Measurements from ENCODE around the gene OAF.

OAF gene

GRCh38 chr11:120198403-120198786 lies 12.4 kb upstream of the OAF start:
- CTCF ChIA-PET: interaction anchor here (0.8 kb wide), 1 partner anchor 67 kb away, joined by 3 read pairs; no protein-coding TSS in a partner anchor
- POLR2A ChIA-PET: interaction anchor here (1.4 kb wide), 1 partner anchor 12 kb away, joined by 5 read pairs; no protein-coding TSS in a partner anchor
- no peak for TF ChIP-seq HDGF (IDR thresholded peaks at IDR 0.05; ENCODE audit: borderline replicate concordance)
- TF ChIP-seq LEF1 (IDR thresholded peaks at IDR 0.05; ENCODE audit: borderline replicate concordance): no peak
- DNase-seq (ENCODE audit: extremely low spot score): no peak

GRCh38 chr11:120198787-120199469 lies 11.9 kb upstream of the OAF start:
- ChIA-PET CTCF (interaction anchor here (0.8 kb wide), 1 partner anchor 67 kb away, joined by 3 read pairs; no protein-coding TSS in a partner anchor), POLR2A (no interaction called here)

GRCh38 chr11:120199613-120200012 lies 11.2 kb upstream of the OAF start:
- TF ChIP-seq TARDBP (IDR thresholded peaks at IDR 0.05): no peak
- TF ChIP-seq FOXK2 (IDR thresholded peaks at IDR 0.05): no peak
- TF ChIP-seq L3MBTL2 (conservative IDR thresholded peaks at IDR 0.05): no peak
- TF ChIP-seq ELF4 (IDR thresholded peaks at IDR 0.05): no peak
- TF ChIP-seq HDGF (IDR thresholded peaks at IDR 0.05; ENCODE audit: borderline replicate concordance): no peak
- no peak for TF ChIP-seq SP1 (IDR thresholded peaks at IDR 0.05)
- TF ChIP-seq PKNOX1 (IDR thresholded peaks at IDR 0.05): no peak
- no peak for TF ChIP-seq FOXA1 (IDR thresholded peaks at IDR 0.05)
- no peak for TF ChIP-seq NFRKB (IDR thresholded peaks at IDR 0.05)
- TF ChIP-seq ZNF384 (IDR thresholded peaks at IDR 0.05): no peak
- no peak for TF ChIP-seq ARNT (IDR thresholded peaks at IDR 0.05)
- no peak for TF ChIP-seq BHLHE40 (IDR thresholded peaks at IDR 0.05; ENCODE audit: borderline replicate concordance)
- TF ChIP-seq LEF1 (IDR thresholded peaks at IDR 0.05; ENCODE audit: borderline replicate concordance): no peak
- ChIA-PET CTCF (no interaction called here), POLR2A (no interaction called here)
- DNase-seq (ENCODE audit: extremely low spot score): no peak

More at GRCh38 chr11:120198787-120199469, 11.9 kb upstream of the OAF start:
- TF ChIP-seq CTBP1 (IDR thresholded peaks at IDR 0.05; ENCODE audit: borderline replicate concordance): no peak
- DNase-seq (ENCODE audit: extremely low spot score): no peak

- no peak for DNase-seq (ENCODE audit: extremely low spot score)
- POLR2A ChIA-PET: no interaction called here
- CTCF ChIA-PET: no interaction called here
- TF ChIP-seq ARNT (IDR thresholded peaks at IDR 0.05) (no peak), HDGF (IDR thresholded peaks at IDR 0.05; ENCODE audit: borderline replicate concordance) (no peak), CTBP1 (IDR thresholded peaks at IDR 0.05; ENCODE audit: borderline replicate concordance) (no peak), FOXM1 (IDR thresholded peaks at IDR 0.05; ENCODE audit: borderline replicate concordance) (no peak), BHLHE40 (IDR thresholded peaks at IDR 0.05; ENCODE audit: borderline replicate concordance) (no peak), SUZ12 (IDR thresholded peaks at IDR 0.05) (no peak), SP1 (IDR thresholded peaks at IDR 0.05) (no peak), NFRKB (IDR thresholded peaks at IDR 0.05) (no peak), ELF4 (IDR thresholded peaks at IDR 0.05) (no peak), FOXK2 (IDR thresholded peaks at IDR 0.05) (no peak), LEF1 (IDR thresholded peaks at IDR 0.05; ENCODE audit: borderline replicate concordance) (no peak), TARDBP (IDR thresholded peaks at IDR 0.05) (no peak)
Observed at GRCh38 chr11:120200677-120201076, 10.2 kb upstream of the OAF start.

- TF ChIP-seq HDGF (IDR thresholded peaks at IDR 0.05; ENCODE audit: borderline replicate concordance) (no peak), L3MBTL2 (conservative IDR thresholded peaks at IDR 0.05) (no peak), SUZ12 (IDR thresholded peaks at IDR 0.05) (no peak), FOXM1 (IDR thresholded peaks at IDR 0.05; ENCODE audit: borderline replicate concordance) (no peak), ELF4 (IDR thresholded peaks at IDR 0.05) (no peak), SP1 (IDR thresholded peaks at IDR 0.05) (no peak), FOXA1 (IDR thresholded peaks at IDR 0.05) (no peak)
- ChIA-PET CTCF (no interaction called here), POLR2A (no interaction called here)
- no peak for DNase-seq (ENCODE audit: extremely low spot score)
Observed at GRCh38 chr11:120201653-120202052, 9.2 kb upstream of the OAF start.

GRCh38 chr11:120203626-120204025 lies 7.2 kb upstream of the OAF start:
- CTCF ChIA-PET: interaction anchor here (1.5 kb wide), 1 partner anchor 26 kb away, joined by 4 read pairs; no protein-coding TSS in a partner anchor
- TF ChIP-seq BHLHE40 (IDR thresholded peaks at IDR 0.05; ENCODE audit: borderline replicate concordance): no peak
- TF ChIP-seq ARNT (IDR thresholded peaks at IDR 0.05): no peak
- no peak for TF ChIP-seq HDGF (IDR thresholded peaks at IDR 0.05; ENCODE audit: borderline replicate concordance)
- no peak for TF ChIP-seq PKNOX1 (IDR thresholded peaks at IDR 0.05)
- no peak for TF ChIP-seq SP1 (IDR thresholded peaks at IDR 0.05)
- no peak for TF ChIP-seq NFRKB (IDR thresholded peaks at IDR 0.05)
- TF ChIP-seq FOXA1 (IDR thresholded peaks at IDR 0.05): no peak
- no peak for TF ChIP-seq L3MBTL2 (conservative IDR thresholded peaks at IDR 0.05)
- TF ChIP-seq ELF4 (IDR thresholded peaks at IDR 0.05): no peak
- no peak for TF ChIP-seq FOXK2 (IDR thresholded peaks at IDR 0.05)
- TF ChIP-seq FOXM1 (IDR thresholded peaks at IDR 0.05; ENCODE audit: borderline replicate concordance): no peak
- TF ChIP-seq TARDBP (IDR thresholded peaks at IDR 0.05): no peak
- TF ChIP-seq LEF1 (IDR thresholded peaks at IDR 0.05; ENCODE audit: borderline replicate concordance): no peak
- no peak for TF ChIP-seq CTBP1 (IDR thresholded peaks at IDR 0.05; ENCODE audit: borderline replicate concordance)
- TF ChIP-seq SUZ12 (IDR thresholded peaks at IDR 0.05): no peak
- TF ChIP-seq ZNF384 (IDR thresholded peaks at IDR 0.05): no peak
- POLR2A ChIA-PET: no interaction called here
- DNase-seq (ENCODE audit: extremely low spot score): no peak

- POLR2A ChIA-PET: no interaction called here
- DNase-seq (ENCODE audit: extremely low spot score): no peak
- TF ChIP-seq ARNT (IDR thresholded peaks at IDR 0.05): no peak
- no peak for TF ChIP-seq FOXM1 (IDR thresholded peaks at IDR 0.05; ENCODE audit: borderline replicate concordance)
- TF ChIP-seq HDGF (IDR thresholded peaks at IDR 0.05; ENCODE audit: borderline replicate concordance): no peak
- no peak for TF ChIP-seq FOXK2 (IDR thresholded peaks at IDR 0.05)
- TF ChIP-seq BHLHE40 (IDR thresholded peaks at IDR 0.05; ENCODE audit: borderline replicate concordance): no peak
- no peak for TF ChIP-seq TARDBP (IDR thresholded peaks at IDR 0.05)
- CTCF ChIA-PET: no interaction called here
Observed at GRCh38 chr11:120205596-120206161, 5.2 kb upstream of the OAF start.
